CD14-positive monocyte (primary cell): Measurements from ENCODE around the gene EVA1B. TPM values are rescaled to one million over a fixed set of nuclear protein-coding genes. Genes with fewer than 3 reads are reported as not detected.
A peak's percentile ranks its signal among the peaks of the same experiment; 100 is the strongest.

Experiments used
- DNase-seq, 3 donors: peaks; one replicate each; pipeline ENCODE4 v3.0.0-alpha.2; 2011 to 2022
- H2AFZ ChIP-seq: 2 replicates; pipeline ENCODE4 v1.6.0; 2012; ENCODE audit warnings: mild to moderate bottlenecking, low read depth, low read length, inconsistent platforms; ENCODE audit not compliant: insufficient read depth, poor library complexity, severe bottlenecking
- H3K27ac ChIP-seq, 2 donors: 1 replicate in 1 of 2; 2 replicates in 1 of 2; pipeline ENCODE4 v1.5.1; 2012 to 2013; ENCODE audit warnings: low read length in 2 of 2, control low read depth in 1 of 2, inconsistent platforms in 1 of 2, low read depth in 1 of 2, mild to moderate bottlenecking in 1 of 2
- H3K27me3 ChIP-seq, 2 donors: one replicate each; pipeline versions ENCODE4 v1.6.0 to v1.6.1; 2011 to 2013; ENCODE audit warnings: low read length in 2 of 2; ENCODE audit not compliant: control insufficient read depth in 2 of 2, insufficient read depth in 2 of 2
- H3K36me3 ChIP-seq, 2 donors: replicated peaks in 1 of 2; 1 replicate in 1 of 2; 2 replicates in 1 of 2; pipeline versions ENCODE4 v1.5.1 to v1.6.1; 2012 to 2013; ENCODE audit warnings: low read length in 2 of 2, control low read depth in 1 of 2, inconsistent platforms in 1 of 2, mild to moderate bottlenecking in 1 of 2; ENCODE audit not compliant: insufficient read depth in 2 of 2, control insufficient read depth in 1 of 2
- H3K4me1 ChIP-seq, 2 donors: 1 replicate in 1 of 2; 2 replicates in 1 of 2; pipeline versions ENCODE4 v1.5.1 to v1.6.1; 2012 to 2013; ENCODE audit warnings: low read length in 2 of 2, control low read depth in 1 of 2, inconsistent platforms in 1 of 2, mild to moderate bottlenecking in 1 of 2, moderate library complexity in 1 of 2; ENCODE audit not compliant: insufficient read depth in 2 of 2, control insufficient read depth in 1 of 2
- H3K4me2 ChIP-seq: replicated peaks from 2 replicates; pipeline ENCODE3; 2012; ENCODE audit warnings: low read length, moderate library complexity, mild to moderate bottlenecking; ENCODE audit not compliant: poor library complexity, severe bottlenecking; ENCODE audit errors: extremely low read depth
- H3K4me3 ChIP-seq, 3 experiments: fragments of 200-600 bp in 1 of 3; sonication (generic) in 1 of 3; replicated peaks in 1 of 3; 1 replicate in 2 of 3; 2 replicates in 1 of 3; pipeline ENCODE4 v1.5.1; 2011 to 2013; ENCODE audit warnings: low read length in 3 of 3, mild to moderate bottlenecking in 3 of 3, control low read depth in 2 of 3, low read depth in 2 of 3, inconsistent platforms in 1 of 3, moderate library complexity in 1 of 3
- H3K79me2 ChIP-seq: 2 replicates; pipeline ENCODE4 v1.6.0; 2012; ENCODE audit warnings: mild to moderate bottlenecking, control low read depth, inconsistent platforms, low read length, moderate library complexity; ENCODE audit not compliant: insufficient read depth
- H3K9ac ChIP-seq: 2 replicates; pipeline ENCODE4 v1.6.0; 2017; ENCODE audit warnings: low read length, mild to moderate bottlenecking; ENCODE audit not compliant: insufficient read depth, poor library complexity, severe bottlenecking
- H3K9me3 ChIP-seq, 2 donors: replicated peaks in 1 of 2; 1 replicate in 1 of 2; 2 replicates in 1 of 2; pipeline versions ENCODE4 v1.5.1 to v1.6.1; 2012 to 2013; ENCODE audit warnings: low read length in 2 of 2, control low read depth in 1 of 2; ENCODE audit not compliant: control insufficient read depth in 1 of 2, insufficient read depth in 1 of 2
- H4K20me1 ChIP-seq: 2 replicates; pipeline ENCODE4 v1.6.0; 2012; ENCODE audit warnings: mild to moderate bottlenecking, low read length, control low read depth, moderate library complexity; ENCODE audit not compliant: insufficient read depth
- H3K27ac Mint-ChIP-seq, 7 donors: one replicate each; pipeline ENCODE4 v1.8.0; 2020; ENCODE audit warnings: mild to moderate bottlenecking in 7 of 7, mixed read lengths in 7 of 7, moderate library complexity in 6 of 7, inconsistent platforms in 2 of 7
- H3K27me3 Mint-ChIP-seq, 3 donors: one replicate each; pipeline ENCODE4 v1.8.0; 2021 to 2022; ENCODE audit warnings: low read depth in 3 of 3, mild to moderate bottlenecking in 3 of 3, mixed read lengths in 3 of 3, moderate library complexity in 3 of 3, inconsistent platforms in 1 of 3
- H3K36me3 Mint-ChIP-seq, 2 donors: one replicate each; pipeline ENCODE4 v1.8.0; 2020; ENCODE audit warnings: mixed read lengths in 2 of 2, inconsistent platforms in 1 of 2, mild to moderate bottlenecking in 1 of 2
- H3K4me1 Mint-ChIP-seq: one replicate; pipeline ENCODE4 v1.8.0; 2020; ENCODE audit warnings: mild to moderate bottlenecking, mixed read lengths
- H3K4me3 Mint-ChIP-seq, 2 donors: one replicate each; pipeline ENCODE4 v1.8.0; 2020; ENCODE audit warnings: mild to moderate bottlenecking in 2 of 2, mixed read lengths in 2 of 2, moderate library complexity in 1 of 2
- H3K9me3 Mint-ChIP-seq, 7 donors: one replicate each; pipeline ENCODE4 v1.8.0; 2020 to 2022; ENCODE audit warnings: mixed read lengths in 7 of 7, mild to moderate bottlenecking in 6 of 7, moderate library complexity in 6 of 7, inconsistent platforms in 2 of 7
- CTCF ChIP-seq: fragments of 200-600 bp; IDR thresholded peaks from one replicate; pipeline ENCODE4 v1.8.0; 2022; ENCODE audit warnings: antibody characterized with exemption, mild to moderate bottlenecking
- WGBS: methylation state at CpG from one replicate; pipeline ENCODE4 v1.1.5; 2013; ENCODE audit warnings: missing lambda C conversion rate; ENCODE audit not compliant: insufficient coverage; 5-methylcytosine and 5-hydroxymethylcytosine counted together
- intact Hi-C, 2 donors: fragments of 100-400 bp; cut with micrococcal nuclease; formaldehyde crosslinking; loops; one replicate each; pipeline versions ENCODE4 v1.15.0 to v1.15.1; 2023
- polyA plus RNA-seq, 3 donors: library from polyadenylated mRNA; depleted of rRNA in 1 of 3; unstranded in 2 of 3; stranded (reverse) in 1 of 3; fragments of 300-500 nt in 2 of 3; fragments of >200 nt in 1 of 3; fragmentation: Illumina TruSeq in 2 of 3; gene quantifications; 1 replicate in 2 of 3; 2 replicates in 1 of 3; pipeline ENCODE4 v1.2.3, GENCODE V29; 2012 to 2021

EVA1B gene
- polyA plus RNA-seq, 3 donors: 13.7 to 19.1 (median 16.6) TPM

GRCh38 chr1:36306210-36306901 is 17.1 kb downstream of the EVA1B start, which contains the start of gene SH3D21:
SH3D21 (plus strand) TSS chr1:36306368; CDS start chr1:36306421, 53 bp downstream.
- DNase-seq: peak in 2 of 3 donors; percentile 24 to 46
- Histone ChIP-seq H3K4me2 (peak within 1 kb of the TSS; percentile 87), H3K9ac (peak within 1 kb of the TSS; percentile 76), H4K20me1 (peaks cover 44% of the 10 kb centered on the region), H3K27ac (peak within 1 kb of the TSS in 1 of 2 donors; percentile 46), H3K36me3 (peaks cover 27 to 28% of the 10 kb centered on the region in 2 donors), H3K4me1 (peaks cover 26 to 35% of the 10 kb centered on the region in 2 donors), H3K27me3 (peaks cover 0 to 4% of the 10 kb centered on the region in 2 donors), H2AFZ (peak within 1 kb of the TSS; percentile 97), H3K9me3 (no peaks in the 10 kb centered on the region), H3K79me2 (no peaks in the 10 kb centered on the region), H3K4me3 (peak within 1 kb of the TSS; percentile 37 to 84 (median 64))
- Mint-ChIP-seq H3K4me1 (peaks cover 34% of the 10 kb centered on the region), H3K27ac (peak within 1 kb of the TSS; percentile 54 to 91 (median 84)), H3K36me3 (peaks cover 33 to 36% of the 10 kb centered on the region in 2 donors), H3K4me3 (peak within 1 kb of the TSS; percentile 92 to 93), H3K9me3 (peaks cover 0 to 2% (median 0%) of the 10 kb centered on the region in 7 donors), H3K27me3 (peaks cover 4 to 7% (median 5%) of the 10 kb centered on the region in 3 donors)
- TF ChIP-seq CTCF: no peak
- intact Hi-C loops: loop anchor here in 1 of 2 donors (10.0 kb wide), 1 partner anchor 1168 kb away; the partner anchor contains the start of gene ZC3H12A
- WGBS: 6% methylated on average over 64 of the region's 65 CpGs

GRCh38 chr1:36305915-36306209 is 17.6 kb downstream of the EVA1B start:
- Histone ChIP-seq H3K9ac (peak overlapping the region; percentile 76), H3K4me2 (peak overlapping the region; percentile 87), H3K36me3 (peaks cover 32 to 33% of the 10 kb centered on the region in 2 donors), H3K27me3 (peaks cover 0 to 4% of the 10 kb centered on the region in 2 donors), H3K79me2 (no peaks in the 10 kb centered on the region), H3K4me3 (peak overlapping the region in 1 of 3 experiments; percentile 84), H3K4me1 (peaks cover 26 to 35% of the 10 kb centered on the region in 2 donors), H4K20me1 (peaks cover 49% of the 10 kb centered on the region), H3K27ac (no peak overlapping the region), H3K9me3 (no peaks in the 10 kb centered on the region), H2AFZ (peak overlapping the region; percentile 97)
- 100% methylated on average over 2 of the region's 7 CpGs for WGBS
- Mint-ChIP-seq H3K27me3 (peaks cover 3 to 7% (median 5%) of the 10 kb centered on the region in 3 donors), H3K27ac (peak overlapping the region in 4 of 7 donors; percentile 13 to 71 (median 46)), H3K4me1 (peaks cover 38% of the 10 kb centered on the region), H3K36me3 (peaks cover 38 to 41% of the 10 kb centered on the region in 2 donors), H3K9me3 (peaks cover 0 to 2% (median 0%) of the 10 kb centered on the region in 7 donors), H3K4me3 (peak overlapping the region; percentile 92 to 93)
- intact Hi-C loops: loop anchor here in 1 of 2 donors (10.0 kb wide), 1 partner anchor 1169 kb away; the partner anchor contains the start of gene ZC3H12A
- TF ChIP-seq CTCF: no peak
- no peak for DNase-seq
